ENCODE results near the gene SORBS2. TPM values are rescaled to one million over a fixed set of nuclear protein-coding genes. Genes with fewer than 3 reads are reported as not detected.

The SORBS2 gene
- polyA plus RNA-seq, 1 donor from 2014 or later: 46.0 TPM

GRCh38 chr4:185719500-185719858 lies 92.5 kb downstream of the SORBS2 start:
- Histone ChIP-seq H3K27ac (ENCODE audit: low read length) (no peak overlapping the region), H3F3A (ENCODE audit: insufficient read depth, low read length, poor library complexity, severe bottlenecking) (no peaks in the 10 kb centered on the region), H2AFZ (ENCODE audit: low read depth, low read length) (no peak overlapping the region), H3K9ac (ENCODE audit: low read length) (no peak overlapping the region), H3K27me3 (ENCODE audit: insufficient read depth, low read depth, low read length) (no peaks in the 10 kb centered on the region), H3K4me2 (ENCODE audit: low read length) (no peak overlapping the region), H3K9me2 (ENCODE audit: insufficient read depth, low read length) (no peaks in the 10 kb centered on the region), H3K4me3 (ENCODE audit: low read length) (no peak overlapping the region), H3K79me2 (replicated peaks; ENCODE audit: insufficient read depth, low read length) (peaks cover 5% of the 10 kb centered on the region), H3K9me3 (ENCODE audit: low read length) (no peaks in the 10 kb centered on the region), H4K20me1 (ENCODE audit: insufficient read depth) (no peaks in the 10 kb centered on the region), H3K36me3 (ENCODE audit: insufficient read depth, low read length) (no peaks in the 10 kb centered on the region)
- TF ChIP-seq RAD21 (conservative IDR thresholded peaks at IDR 0.05) (no peak), POLR2AphosphoS5 (IDR thresholded peaks at IDR 0.05) (no peak), TAF1 (IDR thresholded peaks at IDR 0.05; ENCODE audit: low read depth) (no peak), EZH2 (IDR thresholded peaks at IDR 0.05; ENCODE audit: borderline replicate concordance, insufficient read depth, low read length, poor library complexity, severe bottlenecking) (no peak)

GRCh38 chr4:185718578-185719499 lies 93.2 kb downstream of the SORBS2 start:
- Histone ChIP-seq H3F3A (ENCODE audit: insufficient read depth, low read length, poor library complexity, severe bottlenecking) (no peaks in the 10 kb centered on the region), H3K9ac (ENCODE audit: low read length) (no peak overlapping the region), H2AFZ (ENCODE audit: low read depth, low read length) (no peak overlapping the region), H3K4me2 (ENCODE audit: low read length) (no peak overlapping the region), H3K27me3 (ENCODE audit: insufficient read depth, low read depth, low read length) (no peaks in the 10 kb centered on the region), H3K27ac (ENCODE audit: low read length) (no peak overlapping the region), H3K79me2 (replicated peaks; ENCODE audit: insufficient read depth, low read length) (peaks cover 5% of the 10 kb centered on the region), H4K20me1 (ENCODE audit: insufficient read depth) (no peaks in the 10 kb centered on the region), H3K4me3 (ENCODE audit: low read length) (no peak overlapping the region), H3K9me3 (ENCODE audit: low read length) (no peaks in the 10 kb centered on the region), H3K36me3 (ENCODE audit: insufficient read depth, low read length) (no peaks in the 10 kb centered on the region), H3K9me2 (ENCODE audit: insufficient read depth, low read length) (no peaks in the 10 kb centered on the region)
- TF ChIP-seq RAD21 (conservative IDR thresholded peaks at IDR 0.05) (no peak), POLR2AphosphoS5 (IDR thresholded peaks at IDR 0.05) (no peak), CTCF (IDR thresholded peaks at IDR 0.05; ENCODE audit: poor library complexity, severe bottlenecking) (no peak), REST (IDR thresholded peaks at IDR 0.05; ENCODE audit: borderline replicate concordance) (no peak), EP300 (conservative IDR thresholded peaks at IDR 0.05; ENCODE audit: poor library complexity, severe bottlenecking) (no peak), TAF1 (IDR thresholded peaks at IDR 0.05; ENCODE audit: low read depth) (no peak), EZH2 (IDR thresholded peaks at IDR 0.05; ENCODE audit: borderline replicate concordance, insufficient read depth, low read length, poor library complexity, severe bottlenecking) (no peak), MXI1 (conservative IDR thresholded peaks at IDR 0.05; ENCODE audit: poor library complexity, severe bottlenecking) (no peak), SMC3 (conservative IDR thresholded peaks at IDR 0.05; ENCODE audit: poor library complexity) (no peak)
